HepG2 (cell line): ENCODE data around the gene SLC9A9. TPM values are rescaled to one million over a fixed set of nuclear protein-coding genes. Genes with fewer than 3 reads are reported as not detected.

Source experiments
- ATAC-seq: fragments of 200-7000 bp; cut with Tn5 transposase; 3 replicates; pipeline ENCODE4 v1.9.1; 2020; ENCODE audit warnings: mild to moderate bottlenecking, moderate library complexity
- BruUV-seq: library from RNA; stranded (reverse); fragments of 400-500 nt; replicated peaks from 2 replicates; lab custom pipeline; 2021; lab: Mats Ljungman, UMichigan
- CTCF ChIA-PET: fragments of 300-600 bp; formaldehyde crosslinking; extraction: SDS; loops from one replicate; lab custom pipeline; 2021; ENCODE audit warnings: low total read pairs, inconsistent platforms, low intra/inter-chr PET ratio; lab: Yijun Ruan, JAX
- POLR2A ChIA-PET: fragments of 350-600 bp; sonication (Branson Sonifier 250); formaldehyde crosslinking; loops from one replicate; lab custom pipeline; 2020; ENCODE audit warnings: antibody characterized with exemption, inconsistent platforms; lab: Yijun Ruan, JAX
- DNase-seq: peaks from one replicate; pipeline ENCODE4 v3.0.0-alpha.2; 2015; ENCODE audit warnings: low spot score
- FAIRE-seq: peaks from 3 replicates; lab custom pipeline; 2011; peaks lifted over from hg19 to GRCh38; lab: Jason Lieb, UNC
- H2AFZ ChIP-seq: one replicate; pipeline ENCODE4 v1.6.1; 2011; ENCODE audit warnings: low read length, inconsistent platforms
- H3K27ac ChIP-seq: fragments of 300-600 bp; 3 replicates; pipeline ENCODE4 v1.8.0; 2011; ENCODE audit warnings: mixed run types, mild to moderate bottlenecking, mixed read lengths, low read length, inconsistent platforms; ENCODE audit not compliant: insufficient read depth; ENCODE audit errors: extremely low read length
- H3K27me3 ChIP-seq, 2 experiments: fragments of 200-600 bp in 1 of 2; 2 replicates in 1 of 2; 3 replicates in 1 of 2; pipeline versions ENCODE4 v1.6.0 to v1.8.0; 2011; ENCODE audit warnings: low read length in 2 of 2, mild to moderate bottlenecking in 2 of 2, moderate library complexity in 2 of 2, inconsistent platforms in 1 of 2; ENCODE audit not compliant: insufficient read depth in 2 of 2, control insufficient read depth in 1 of 2
- H3K36me3 ChIP-seq, 2 experiments: fragments of 200-600 bp in 1 of 2; replicated peaks in 1 of 2; 2 replicates in 1 of 2; 3 replicates in 1 of 2; pipeline versions ENCODE4 v1.5.1 to v1.8.0; 2011; ENCODE audit warnings: low read length in 2 of 2, inconsistent platforms in 1 of 2; ENCODE audit not compliant: insufficient read depth in 2 of 2, control insufficient read depth in 1 of 2
- H3K4me1 ChIP-seq: 2 replicates; pipeline ENCODE4 v1.5.1; 2012; ENCODE audit warnings: low read length, inconsistent platforms; ENCODE audit not compliant: insufficient read depth
- H3K4me2 ChIP-seq: 2 replicates; pipeline ENCODE4 v1.6.0; 2011; ENCODE audit warnings: low read depth, low read length, inconsistent platforms
- H3K4me3 ChIP-seq, 3 experiments: fragments of 200-600 bp in 1 of 3; sonication (generic), shearing (Covaris generic) in 1 of 3; replicated peaks in 1 of 3; 2 replicates each; pipeline ENCODE4 v1.5.1; 2011 to 2016; ENCODE audit warnings: low read length in 3 of 3, inconsistent platforms in 2 of 3, low read depth in 2 of 3, mild to moderate bottlenecking in 2 of 3, control low read depth in 1 of 3, mixed read lengths in 1 of 3; ENCODE audit not compliant: insufficient read depth in 1 of 3
- H3K79me2 ChIP-seq: one replicate; pipeline ENCODE4 v1.6.1; 2011; ENCODE audit warnings: low read length, inconsistent platforms; ENCODE audit not compliant: insufficient read depth
- H3K9ac ChIP-seq: 2 replicates; pipeline ENCODE4 v1.6.0; 2011; ENCODE audit warnings: mild to moderate bottlenecking, low read depth, low read length, inconsistent platforms; ENCODE audit not compliant: insufficient read depth
- H3K9me3 ChIP-seq: 2 replicates; pipeline ENCODE4 v1.5.1; 2012; ENCODE audit warnings: mild to moderate bottlenecking, low read length
- H4K20me1 ChIP-seq: 2 replicates; pipeline ENCODE4 v1.6.0; 2011; ENCODE audit warnings: inconsistent platforms, mild to moderate bottlenecking, low read length, moderate library complexity; ENCODE audit not compliant: insufficient read depth
- ARNT ChIP-seq: fragments of 450-650 bp; IDR thresholded peaks from 2 replicates; pipeline ENCODE4 v1.6.1; 2017
- HMG20A ChIP-seq: IDR thresholded peaks from 2 replicates; pipeline ENCODE4 v1.6.1; 2016; ENCODE audit warnings: borderline replicate concordance
- RXRB ChIP-seq: IDR thresholded peaks from 2 replicates; pipeline ENCODE4 v1.6.1; 2016; ENCODE audit warnings: borderline replicate concordance, missing genetic modification reagents, missing compliant biosample characterization
- ZNF577 ChIP-seq: sonication (generic); formaldehyde crosslinking; IDR thresholded peaks from 2 replicates; pipeline ENCODE4 v1.4.0; 2020; ENCODE audit warnings: mild to moderate bottlenecking, low read depth, missing genetic modification reagents, borderline replicate concordance
- ZNF674 ChIP-seq: sonication (generic); formaldehyde crosslinking; IDR thresholded peaks from 2 replicates; pipeline ENCODE4 v1.5.0; 2020; ENCODE audit warnings: low read depth, mild to moderate bottlenecking, missing genetic modification reagents
- ZNF839 ChIP-seq: sonication (generic); formaldehyde crosslinking; IDR thresholded peaks from 2 replicates; pipeline ENCODE4 v1.4.0; 2020; ENCODE audit warnings: missing genetic modification reagents, mild to moderate bottlenecking, borderline replicate concordance
- WGBS: methylation state at CpG from one replicate; pipeline ENCODE4 v1.1.6; 2017; ENCODE audit warnings: low lambda C conversion rate; 5-methylcytosine and 5-hydroxymethylcytosine counted together
- in situ Hi-C: cut with HindIII; loops from 2 replicates; pipeline ENCODE4 v1.10.0; 2017; ENCODE audit warnings: low pct_unique_long_range_greater_than_20kb; ENCODE audit not compliant: extremely low pct_ligation_motif_present
- intact Hi-C: fragments of 100-400 bp; cut with micrococcal nuclease; formaldehyde crosslinking; loops from one replicate; pipeline ENCODE4 v1.10.0; 2022; ENCODE audit not compliant: unreplicated experiment
- polyA plus RNA-seq, 8 experiments: library from polyadenylated mRNA; depleted of rRNA in 3 of 8; stranded (reverse) in 7 of 8; unstranded in 1 of 8; fragments of >200 nt; fragmentation: Illumina TruSeq in 4 of 8; extraction: Trizol in 4 of 8; gene quantifications; 2 replicates each; pipeline versions ENCODE4 v1.2.1 to v1.2.3, GENCODE V29; 2011 to 2016; ENCODE audit warnings: low read depth in 4 of 8, missing spikeins in 1 of 8, mixed read lengths in 1 of 8; ENCODE audit not compliant: insufficient read depth in 1 of 8
- total RNA-seq, 5 experiments: library from RNA; depleted of rRNA; stranded (reverse); fragments of >200 nt; fragmentation: Illumina TruSeq; extraction: Trizol; gene quantifications; 2 replicates each; pipeline ENCODE4 v1.2.3, GENCODE V29; 2016; ENCODE audit warnings: low read depth in 1 of 5

SLC9A9 gene
- total and polyA plus RNA-seq, 2 of the 13 experiments (the other 11 are each of a cell fraction or from before 2014, with no cell fraction given): not detected

DNA sequence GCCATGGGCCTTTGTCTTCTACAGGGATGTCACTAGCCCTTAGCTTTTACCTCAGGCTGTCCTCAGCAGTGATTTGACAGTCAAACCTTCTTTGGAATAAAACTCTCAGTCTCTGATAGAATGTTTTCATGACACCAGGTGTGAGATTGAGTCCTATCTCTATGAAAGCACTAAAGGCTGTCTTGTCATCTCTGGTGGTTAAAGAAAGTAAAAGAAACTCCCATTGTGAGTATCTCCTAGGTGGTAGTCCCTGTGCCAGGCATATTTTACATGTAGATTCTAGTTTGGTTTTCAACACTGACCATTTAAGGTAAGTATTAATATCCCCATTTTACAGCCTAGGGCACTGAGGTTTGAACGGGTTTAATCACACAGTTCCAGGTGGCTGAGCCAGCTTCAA, 368.5 kb downstream of the SLC9A9 start:
- Histone ChIP-seq H3K4me2 (no peak overlapping the region), H3K4me1 (no peaks in the 10 kb centered on the region), H4K20me1 (no peaks in the 10 kb centered on the region), H3K36me3 (no peaks in the 10 kb centered on the region), H3K9ac (no peak overlapping the region), H3K9me3 (no peaks in the 10 kb centered on the region), H2AFZ (no peak overlapping the region), H3K27me3 (no peaks in the 10 kb centered on the region; a peak in 1 of 5 replicates), H3K4me3 (no peak overlapping the region), H3K27ac (no peak overlapping the region), H3K79me2 (no peaks in the 10 kb centered on the region)
- intact Hi-C loops: no loop called here
- WGBS: 7% methylated on average over 1 of the region's 1 CpG
- no peak for FAIRE-seq
- BruUV-seq: no TSS peak
- in situ Hi-C loops: no loop called here
- CTCF ChIA-PET: no interaction called here
- POLR2A ChIA-PET: no interaction called here
- TF ChIP-seq ZNF674 (CRISPR knock-in tag): no peak
- no peak for TF ChIP-seq ARNT
- no peak for TF ChIP-seq ZNF577
- TF ChIP-seq HMG20A (CRISPR knock-in tag): no peak
- no peak for TF ChIP-seq RXRB
- no peak for DNase-seq
- no peak for ATAC-seq

DNA sequence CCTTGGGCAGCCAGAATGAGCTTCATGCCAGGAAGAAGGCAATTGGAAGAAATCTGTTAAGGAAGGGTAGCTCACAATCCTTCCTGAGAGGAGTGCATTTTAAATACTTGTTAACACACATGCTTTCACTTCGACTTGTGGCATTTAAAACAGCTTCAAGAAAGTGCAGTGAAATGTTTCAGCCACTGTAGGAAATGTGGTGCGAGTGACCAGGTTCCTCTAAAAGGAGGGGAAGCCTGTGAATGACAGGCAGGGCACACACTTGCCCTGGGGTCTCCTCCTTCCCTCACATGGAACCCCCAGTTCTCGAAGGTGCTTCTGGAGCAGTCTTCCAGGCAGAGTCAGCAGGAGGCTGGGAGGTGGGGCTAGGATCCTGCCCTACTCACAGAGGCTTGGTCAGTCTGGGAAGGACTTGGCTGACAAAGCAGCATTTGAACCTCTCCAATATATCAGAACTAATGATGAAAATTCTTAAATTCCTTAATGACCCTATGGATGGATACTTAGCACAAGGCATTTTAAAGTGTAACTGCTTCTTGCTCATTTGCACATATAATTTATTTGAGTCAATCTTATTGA, 370.1 kb downstream of the SLC9A9 start:
- BruUV-seq: no TSS peak
- H3K27me3 ChIP-seq: no peaks in the 10 kb centered on the region; a peak in 1 of 5 replicates
- no peaks in the 10 kb centered on the region for H3K36me3 ChIP-seq
- H3K79me2 ChIP-seq: no peaks in the 10 kb centered on the region
- no peaks in the 10 kb centered on the region for H3K9me3 ChIP-seq
- ChIA-PET POLR2A (no interaction called here), CTCF (no interaction called here)
- no peaks in the 10 kb centered on the region for H3K4me1 ChIP-seq
- H3K4me3 ChIP-seq: no peak overlapping the region
- intact Hi-C loops (no loop called here), in situ Hi-C loops (no loop called here)
- no peak overlapping the region for H3K27ac ChIP-seq
- no peak for FAIRE-seq
- no peak overlapping the region for H2AFZ ChIP-seq
- no peaks in the 10 kb centered on the region for H4K20me1 ChIP-seq
- no peak for ATAC-seq
- no peak for TF ChIP-seq ZNF839 (CRISPR knock-in tag)
- WGBS: 5% methylated on average over 2 of the region's 3 CpGs
- no peak overlapping the region for H3K9ac ChIP-seq
- no peak overlapping the region for H3K4me2 ChIP-seq
- no peak for DNase-seq
